Measurements from ENCODE around the gene SLC13A3.

DNA sequence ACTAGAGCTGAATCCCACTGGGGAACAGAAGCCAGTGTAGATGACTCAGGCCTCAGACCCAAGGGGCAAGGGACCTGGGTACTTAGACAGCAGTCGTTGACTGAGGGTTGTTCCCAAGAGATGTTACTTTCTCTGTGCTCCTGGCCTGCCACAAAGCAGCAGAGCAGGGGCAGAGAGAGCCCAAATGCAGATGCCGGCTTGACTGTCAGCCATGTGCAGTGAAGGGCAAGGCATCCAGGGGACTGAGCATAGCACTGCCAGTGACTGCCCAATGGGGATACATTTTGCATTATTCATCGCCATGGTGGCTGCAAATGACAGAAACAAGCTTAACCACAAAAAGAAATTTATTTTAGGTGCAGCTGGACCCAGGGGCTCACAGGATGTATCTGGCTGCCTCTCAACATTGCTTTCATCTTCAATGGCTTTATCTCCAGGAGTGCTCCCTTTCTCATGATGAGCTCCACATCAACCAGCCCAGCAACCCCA lies 45.6 kb upstream of the SLC13A3 start:
- TF ChIP-seq, protein P1, sequence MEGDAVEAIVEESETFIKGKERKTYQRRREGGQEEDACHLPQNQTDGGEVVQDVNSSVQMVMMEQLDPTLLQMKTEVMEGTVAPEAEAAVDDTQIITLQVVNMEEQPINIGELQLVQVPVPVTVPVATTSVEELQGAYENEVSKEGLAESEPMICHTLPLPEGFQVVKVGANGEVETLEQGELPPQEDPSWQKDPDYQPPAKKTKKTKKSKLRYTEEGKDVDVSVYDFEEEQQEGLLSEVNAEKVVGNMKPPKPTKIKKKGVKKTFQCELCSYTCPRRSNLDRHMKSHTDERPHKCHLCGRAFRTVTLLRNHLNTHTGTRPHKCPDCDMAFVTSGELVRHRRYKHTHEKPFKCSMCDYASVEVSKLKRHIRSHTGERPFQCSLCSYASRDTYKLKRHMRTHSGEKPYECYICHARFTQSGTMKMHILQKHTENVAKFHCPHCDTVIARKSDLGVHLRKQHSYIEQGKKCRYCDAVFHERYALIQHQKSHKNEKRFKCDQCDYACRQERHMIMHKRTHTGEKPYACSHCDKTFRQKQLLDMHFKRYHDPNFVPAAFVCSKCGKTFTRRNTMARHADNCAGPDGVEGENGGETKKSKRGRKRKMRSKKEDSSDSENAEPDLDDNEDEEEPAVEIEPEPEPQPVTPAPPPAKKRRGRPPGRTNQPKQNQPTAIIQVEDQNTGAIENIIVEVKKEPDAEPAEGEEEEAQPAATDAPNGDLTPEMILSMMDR (IDR thresholded peaks at IDR 0.05; ENCODE audit: insufficient read depth, low read length, poor library complexity, severe bottlenecking): no peak
- no peak for TF ChIP-seq EZH2phosphoT487 (conservative IDR thresholded peaks at IDR 0.05; ENCODE audit: low read length)
